Body of pancreas (tissue), 4 donors: ENCODE data around the gene MYL6. TPM values are rescaled to one million over a fixed set of nuclear protein-coding genes. Genes with fewer than 3 reads are reported as not detected.
A peak's percentile ranks its signal among the peaks of the same experiment; 100 is the strongest.

Source experiments
- ATAC-seq: fragments of 150-250 bp; one replicate; pipeline ENCODE4 v1.9.1; 2016
- DNase-seq, 4 donors: peaks; one replicate each; pipeline ENCODE4 v3.0.0-alpha.2; 2019
- H3K27ac ChIP-seq, 4 donors: fragments of 200-600 bp; sonication (generic); 1 replicate in 3 of 4; 2 replicates in 1 of 4; pipeline versions ENCODE4 v1.5.1 to v1.6.1; 2016 to 2019; ENCODE audit warnings: mild to moderate bottlenecking in 1 of 4, mixed read lengths in 1 of 4, moderate library complexity in 1 of 4
- H3K27me3 ChIP-seq, 2 donors: fragments of 200-600 bp; sonication (generic); one replicate each; pipeline ENCODE4 v1.6.0; 2016; ENCODE audit warnings: mild to moderate bottlenecking in 1 of 2
- H3K36me3 ChIP-seq, 2 donors: fragments of 200-600 bp; sonication (generic); replicated peaks in 1 of 2; 2 replicates each; pipeline ENCODE4 v1.5.1; 2016; ENCODE audit warnings: low read depth in 2 of 2; ENCODE audit not compliant: insufficient read depth in 1 of 2
- H3K4me1 ChIP-seq: fragments of 200-600 bp; sonication (generic); one replicate; pipeline ENCODE4 v1.6.0; 2016
- H3K4me3 ChIP-seq, 2 donors: fragments of 200-600 bp; sonication (generic); 1 replicate in 1 of 2; 2 replicates in 1 of 2; pipeline ENCODE4 v1.5.1; 2016 to 2019
- H3K9me3 ChIP-seq, 3 donors: fragments of 200-600 bp; sonication (generic); 1 replicate in 2 of 3; 2 replicates in 1 of 3; pipeline ENCODE4 v1.5.1; 2016
- POLR2A ChIP-seq, 3 donors: fragments of 450-650 bp; IDR thresholded peaks; one replicate each; pipeline ENCODE4 v1.6.1; 2016; ENCODE audit warnings: antibody characterized with exemption in 3 of 3, mild to moderate bottlenecking in 2 of 3
- WGBS, 2 donors: methylation state at CpG; one replicate each; pipeline ENCODE4 v1.1.5; 2017; 5-methylcytosine and 5-hydroxymethylcytosine counted together
- intact Hi-C: fragments of 100-400 bp; cut with DNase I; formaldehyde crosslinking; loops from one replicate; pipeline ENCODE4 v1.15.1; 2023
- total RNA-seq, 2 donors: library from RNA; depleted of rRNA; stranded (reverse); fragments of >200 nt; gene quantifications; one replicate each; pipeline ENCODE4 v1.1.0, GENCODE V29; 2016
- TF ChIP-seq, protein P1 (sequence below), 7 experiments: fragments of 450-650 bp in 4 of 7; fragments of 200-600 bp in 3 of 7; sonication (generic) in 3 of 7; IDR thresholded peaks; one replicate each; pipeline ENCODE4 v1.5.1; 2016 to 2019; ENCODE audit warnings: antibody characterized with exemption in 7 of 7

MYL6 gene
- total RNA-seq, 2 donors from 2014 or later, result 838 to 1,110 TPM

DNA sequence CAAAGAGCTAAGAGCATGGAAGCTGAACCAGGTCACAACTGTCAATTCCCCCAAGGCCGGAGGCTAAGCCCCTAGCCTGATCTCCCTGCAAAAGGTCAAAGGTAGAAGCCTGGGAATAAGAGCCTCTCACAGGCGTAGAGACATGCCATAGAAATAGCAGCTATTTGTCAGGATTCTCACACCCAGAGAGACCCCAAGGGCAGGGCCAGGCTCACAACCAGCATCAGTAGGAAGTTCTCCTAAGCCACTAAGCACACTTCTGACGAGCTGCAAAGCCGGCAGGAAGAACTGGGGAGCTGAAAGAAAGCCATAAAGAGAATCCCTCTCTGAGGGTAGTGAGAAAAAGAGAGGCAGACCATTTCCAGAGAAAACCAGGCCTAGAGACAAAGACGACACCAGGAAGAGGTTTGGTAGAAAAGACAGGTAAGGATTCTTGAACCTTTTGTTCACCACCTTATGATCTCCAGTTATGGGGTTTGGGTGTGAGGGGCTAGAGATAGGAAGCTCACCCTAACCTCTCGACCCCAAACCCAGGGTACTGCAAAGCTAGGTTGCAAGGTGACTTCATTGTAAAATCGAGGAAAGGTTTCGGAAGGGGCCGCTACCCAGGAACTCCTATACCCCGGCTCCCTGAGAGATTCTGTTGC lies 30.1 kb downstream of the MYL6 start:
- H3K4me1 ChIP-seq, result peaks cover 25% of the 10 kb centered on the region
- 8 to 10% methylated on average over 6 to 10 of the region's 10 CpGs for WGBS, 2 donors
- ATAC-seq, result no peak
- DNase-seq, result no peak
- H3K9me3 ChIP-seq, result no peaks in the 10 kb centered on the region
- H3K36me3 ChIP-seq, result peaks cover 0 to 17% of the 10 kb centered on the region in 2 donors
- no peaks in the 10 kb centered on the region for H3K27me3 ChIP-seq
- intact Hi-C loops, result no loop called here
- TF ChIP-seq, protein P1, sequence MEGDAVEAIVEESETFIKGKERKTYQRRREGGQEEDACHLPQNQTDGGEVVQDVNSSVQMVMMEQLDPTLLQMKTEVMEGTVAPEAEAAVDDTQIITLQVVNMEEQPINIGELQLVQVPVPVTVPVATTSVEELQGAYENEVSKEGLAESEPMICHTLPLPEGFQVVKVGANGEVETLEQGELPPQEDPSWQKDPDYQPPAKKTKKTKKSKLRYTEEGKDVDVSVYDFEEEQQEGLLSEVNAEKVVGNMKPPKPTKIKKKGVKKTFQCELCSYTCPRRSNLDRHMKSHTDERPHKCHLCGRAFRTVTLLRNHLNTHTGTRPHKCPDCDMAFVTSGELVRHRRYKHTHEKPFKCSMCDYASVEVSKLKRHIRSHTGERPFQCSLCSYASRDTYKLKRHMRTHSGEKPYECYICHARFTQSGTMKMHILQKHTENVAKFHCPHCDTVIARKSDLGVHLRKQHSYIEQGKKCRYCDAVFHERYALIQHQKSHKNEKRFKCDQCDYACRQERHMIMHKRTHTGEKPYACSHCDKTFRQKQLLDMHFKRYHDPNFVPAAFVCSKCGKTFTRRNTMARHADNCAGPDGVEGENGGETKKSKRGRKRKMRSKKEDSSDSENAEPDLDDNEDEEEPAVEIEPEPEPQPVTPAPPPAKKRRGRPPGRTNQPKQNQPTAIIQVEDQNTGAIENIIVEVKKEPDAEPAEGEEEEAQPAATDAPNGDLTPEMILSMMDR (IDR thresholded peaks at IDR 0.05), result no peak
- no peak for TF ChIP-seq POLR2A (IDR thresholded peaks at IDR 0.05)
- peak overlapping the region in 3 of 4 donors; percentile 65 to 96 (median 92) for H3K27ac ChIP-seq
- peak overlapping the region; percentile 80 for H3K4me3 ChIP-seq

GRCh38 chr12:56188778-56189098 lies 30.6 kb downstream of the MYL6 start:
- peak overlapping the region; percentile 80 for H3K4me3 ChIP-seq
- H3K27me3 ChIP-seq, result no peaks in the 10 kb centered on the region
- intact Hi-C loops, result no loop called here
- H3K4me1 ChIP-seq, result peaks cover 25% of the 10 kb centered on the region
- H3K9me3 ChIP-seq, result no peaks in the 10 kb centered on the region
- TF ChIP-seq, protein P1 (IDR thresholded peaks at IDR 0.05), result no peak
- TF ChIP-seq POLR2A (IDR thresholded peaks at IDR 0.05), result no peak
- H3K27ac ChIP-seq, result peak overlapping the region; percentile 65 to 96 (median 88)
- ATAC-seq (no peak), DNase-seq (no peak)
- 0 to 2% methylated on average over 1 to 16 of the region's 17 CpGs for WGBS, 2 donors
- peaks cover 0 to 13% of the 10 kb centered on the region in 2 donors for H3K36me3 ChIP-seq

DNA sequence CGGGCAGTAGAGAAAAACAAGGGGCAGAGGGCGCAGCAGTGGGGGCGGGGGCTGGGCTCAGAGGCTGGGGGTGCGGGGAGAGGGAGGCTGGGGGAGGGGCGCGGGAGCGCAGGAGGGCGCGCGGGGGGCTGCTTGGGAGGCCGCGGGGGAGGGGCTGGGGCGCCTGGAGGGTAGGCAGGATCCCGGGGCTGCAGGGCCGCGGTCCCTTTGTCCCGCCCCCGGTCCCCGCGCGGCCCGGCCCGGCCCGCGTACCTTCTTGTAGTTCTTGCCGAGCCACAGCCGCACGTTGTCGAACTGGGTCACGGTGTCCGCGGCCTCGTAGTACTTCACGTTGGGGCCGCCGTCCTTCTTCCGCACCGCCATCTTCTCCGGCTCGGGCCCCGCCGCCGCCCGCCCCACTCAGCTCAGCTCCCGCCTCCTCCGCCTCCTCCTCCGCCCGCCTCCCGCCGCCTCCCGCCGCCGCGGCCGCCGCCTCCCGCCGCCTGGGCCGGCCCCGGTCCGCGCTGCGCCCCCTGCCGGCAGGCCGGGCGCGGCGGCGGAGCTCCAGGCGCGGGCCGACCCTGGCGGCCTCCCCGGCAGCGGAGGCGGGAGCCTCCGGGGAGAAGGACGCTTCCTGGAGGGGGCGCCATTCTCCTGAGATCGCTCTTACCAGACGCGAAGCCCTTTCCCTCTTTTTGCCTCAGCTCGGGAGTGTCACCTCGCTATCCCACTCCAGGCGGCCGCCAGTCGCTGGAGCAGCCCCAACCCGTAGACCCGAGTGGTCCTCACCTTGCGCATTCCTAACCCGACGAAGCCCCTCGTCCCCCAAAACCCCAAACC lies 31.1 kb downstream of the MYL6 start, which contains the start of gene SMARCC2:
Gene SMARCC2, minus strand, starts transcription at position 385 of the 819 bp plus-strand sequence. Its CDS starts 22 bp downstream, at position 363.
- H3K4me3 ChIP-seq, result peak within 1 kb of the TSS; percentile 80
- DNase-seq, result peak; percentile 91 to 93 (median 92)
- H3K36me3 ChIP-seq, result peaks cover 0 to 8% of the 10 kb centered on the region in 2 donors
- H3K27me3 ChIP-seq, result no peaks in the 10 kb centered on the region
- H3K27ac ChIP-seq, result peak within 1 kb of the TSS; percentile 84 to 96 (median 91)
- WGBS, 2 donors, result 0 to 1% methylated on average over 11 to 66 of the region's 93 CpGs
- H3K9me3 ChIP-seq, result no peaks in the 10 kb centered on the region
- TF ChIP-seq, protein P1 (IDR thresholded peaks at IDR 0.05), result peak; percentile 59 to 100 (median 80)
- peak in 2 of 3 donors; percentile 74 to 75 for TF ChIP-seq POLR2A (IDR thresholded peaks at IDR 0.05)
- H3K4me1 ChIP-seq, result peaks cover 25% of the 10 kb centered on the region
- ATAC-seq, result peak; percentile 91
- intact Hi-C loops, result no loop called here

DNA sequence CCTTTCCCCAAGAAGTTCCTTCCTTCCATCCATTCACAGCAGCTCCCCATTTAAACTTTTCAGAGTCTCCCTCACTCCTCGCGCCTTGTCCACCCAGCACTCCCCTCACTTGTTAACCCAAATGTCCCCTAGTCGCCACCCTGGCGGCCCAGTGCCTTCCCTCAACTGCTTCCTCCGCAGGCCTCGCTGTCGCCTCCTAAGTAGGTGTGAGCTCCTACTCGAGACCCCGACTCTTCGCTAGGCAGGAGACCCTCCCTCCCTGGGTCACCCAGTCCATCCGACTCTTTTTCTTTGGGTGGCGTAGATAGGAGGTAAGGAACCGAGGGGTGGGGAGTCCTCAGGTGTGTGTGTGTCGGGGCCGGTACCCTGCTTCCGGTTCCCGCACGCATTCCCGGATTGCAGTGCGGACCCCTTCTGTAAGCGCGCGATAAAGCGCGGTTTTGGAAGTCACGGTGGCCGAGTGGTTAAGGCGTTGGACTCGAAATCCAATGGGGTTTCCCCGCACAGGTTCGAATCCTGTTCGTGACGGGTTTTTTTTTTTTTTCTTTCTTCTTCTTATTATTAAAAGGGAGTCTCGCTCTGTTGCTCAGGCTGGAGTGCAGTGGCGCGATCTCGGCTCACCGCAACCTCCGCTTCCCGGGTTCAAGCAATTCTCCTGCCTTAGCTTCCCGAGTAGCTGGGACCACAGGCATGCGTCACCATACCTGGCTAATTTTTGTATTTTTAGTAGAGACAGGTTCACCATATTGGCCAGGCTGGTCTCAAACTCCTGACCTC lies 31.9 kb downstream of the MYL6 start:
- Histone ChIP-seq H3K27ac (peak overlapping the region; percentile 84 to 96 (median 91)), H3K36me3 (peaks cover 0 to under 1% of the 10 kb centered on the region in 2 donors), H3K4me1 (peaks cover 25% of the 10 kb centered on the region), H3K9me3 (no peaks in the 10 kb centered on the region), H3K27me3 (no peaks in the 10 kb centered on the region), H3K4me3 (peak overlapping the region; percentile 49 to 54)
- peak; percentile 64 for ATAC-seq
- 1% methylated on average over 33 to 42 of the region's 42 CpGs for WGBS, 2 donors
- peak in 2 of 3 donors; percentile 56 to 66 for TF ChIP-seq POLR2A (IDR thresholded peaks at IDR 0.05)
- TF ChIP-seq, protein P1 (IDR thresholded peaks at IDR 0.05), result peak in 3 of 7 experiments; percentile 1 to 26 (median 3)
- peak; percentile 88 to 90 (median 89) for DNase-seq
- intact Hi-C loops, result no loop called here
